Measurements from ENCODE around the gene ANKRD33.

The ANKRD33 gene

GRCh38 chr12:51887476-51888315 is at the start of gene ANKRD33:
ANKRD33 (plus strand) TSS chr12:51888103; CDS start chr12:51888187, 84 bp downstream.
- peak in 1 of 2 donors; percentile 24 for DNase-seq

- DNase-seq = no peak
Observed at GRCh38 chr12:51838762-51839161, 49.1 kb upstream of the ANKRD33 start.

GRCh38 chr12:51839310-51839947 is 48.5 kb upstream of the ANKRD33 start:
- no peak for DNase-seq

- DNase-seq = no peak
Observed at GRCh38 chr12:51840966-51841365, 46.9 kb upstream of the ANKRD33 start.

GRCh38 chr12:51841727-51842126 is 46.2 kb upstream of the ANKRD33 start:
- DNase-seq = no peak

- DNase-seq = no peak
Observed at GRCh38 chr12:51844854-51845253, 43.0 kb upstream of the ANKRD33 start.

GRCh38 chr12:51845482-51845881 is 42.4 kb upstream of the ANKRD33 start:
- no peak for DNase-seq

GRCh38 chr12:51846271-51846691 is 41.6 kb upstream of the ANKRD33 start:
- no peak for DNase-seq

GRCh38 chr12:51846911-51847642 is 40.8 kb upstream of the ANKRD33 start:
- DNase-seq = peak; percentile 56 to 69

- no peak for DNase-seq
Observed at GRCh38 chr12:51847643-51848325, 40.1 kb upstream of the ANKRD33 start.

GRCh38 chr12:51848326-51848727 is 39.6 kb upstream of the ANKRD33 start, which contains the start of gene FIGNL2:
FIGNL2 (minus strand) TSS chr12:51848718; CDS start chr12:51822413, 26,305 bp downstream.
- no peak for DNase-seq

- no peak for DNase-seq
Observed at GRCh38 chr12:51848841-51849735, 38.8 kb upstream of the ANKRD33 start.

- DNase-seq = no peak
Observed at GRCh38 chr12:51850081-51850964, 37.6 kb upstream of the ANKRD33 start.

GRCh38 chr12:51850965-51851299 is 37.0 kb upstream of the ANKRD33 start:
- no peak for DNase-seq

GRCh38 chr12:51851413-51852124 is 36.3 kb upstream of the ANKRD33 start:
- DNase-seq = no peak

- no peak for DNase-seq
Observed at GRCh38 chr12:51852404-51853137, 35.3 kb upstream of the ANKRD33 start.

GRCh38 chr12:51855586-51856428 is 32.1 kb upstream of the ANKRD33 start:
- DNase-seq = no peak

- DNase-seq = no peak
Observed at GRCh38 chr12:51860986-51861385, 26.9 kb upstream of the ANKRD33 start.
